ENCODE data around the gene LBP.

DNA sequence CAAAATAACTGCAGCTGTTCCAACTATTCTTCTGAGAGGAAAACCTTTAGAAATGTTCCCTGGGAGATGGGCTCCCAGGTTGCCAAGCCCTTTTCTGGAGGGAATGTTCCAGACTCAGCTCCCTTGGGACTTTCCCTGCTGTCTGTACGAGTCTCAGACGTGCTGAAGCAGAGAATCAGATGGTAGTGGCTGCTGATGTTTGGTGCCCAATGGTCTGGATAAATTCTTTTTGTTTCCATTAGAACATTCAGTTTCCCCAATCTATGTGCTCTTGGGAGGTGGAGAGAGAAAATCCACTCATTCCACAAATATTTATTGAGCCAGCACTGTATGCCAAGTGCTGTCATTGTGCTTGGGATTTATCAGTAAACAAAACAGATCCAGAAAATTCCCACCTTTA is 48.9 kb downstream of the LBP start:
- TF ChIP-seq POLR2AphosphoS5 (IDR thresholded peaks at IDR 0.05; ENCODE audit: low read depth, low read length) (no peak), REST (IDR thresholded peaks at IDR 0.05; ENCODE audit: insufficient read depth in 1 of 2, low read depth in 2 of 2, low read length in 2 of 2) (no peak)

Measured in PFSK-1 (cell line).